SK-N-SH treated with all-trans-retinoic acid at 6 μM for 48 hours (cell line): ENCODE measurements around the gene STEAP2.
"Not testable (repeated sequence)": the region's sequence is repeated elsewhere in the genome, so short reads cannot be mapped to it uniquely, and the experiment has no call there.

Experiments
- ATAC-seq: fragments of 200-7000 bp; cut with Tn5 transposase; 3 replicates; pipeline ENCODE4 v1.9.1; 2020; ENCODE audit warnings: mild to moderate bottlenecking, moderate library complexity
- ARNTL ChIP-seq: fragments of 450-650 bp; formaldehyde crosslinking; IDR thresholded peaks from 2 replicates; pipeline ENCODE4 v1.5.0; 2020; ENCODE audit warnings: low read depth, mild to moderate bottlenecking, moderate library complexity, borderline replicate concordance
- BACH2 ChIP-seq: fragments of 250-450 bp; sonication (Bioruptor Pico); IDR thresholded peaks from 2 replicates; pipeline ENCODE4 v1.9.0; 2021; ENCODE audit warnings: mild to moderate bottlenecking, borderline replicate concordance
- CSDC2 ChIP-seq: fragments of 250-450 bp; sonication (Bioruptor Pico); IDR thresholded peaks from 2 replicates; pipeline ENCODE4 v1.5.0; 2020; ENCODE audit warnings: mild to moderate bottlenecking, moderate library complexity
- ESRRG ChIP-seq: fragments of 250-450 bp; sonication (Bioruptor Pico); IDR thresholded peaks from 2 replicates; pipeline ENCODE4 v1.6.1; 2021; ENCODE audit warnings: mild to moderate bottlenecking
- GLIS3 ChIP-seq: fragments of 250-450 bp; sonication (Bioruptor Pico); IDR thresholded peaks from 2 replicates; pipeline ENCODE4 v1.5.0; 2020; ENCODE audit warnings: mild to moderate bottlenecking, moderate library complexity
- ISL1 ChIP-seq: fragments of 250-450 bp; sonication (Bioruptor Pico); IDR thresholded peaks from 2 replicates; pipeline ENCODE4 v2.1.2; 2022; ENCODE audit warnings: mild to moderate bottlenecking, moderate library complexity
- OSR1 ChIP-seq: fragments of 250-450 bp; sonication (Bioruptor Pico); IDR thresholded peaks from 2 replicates; pipeline ENCODE4 v1.8.0; 2022; ENCODE audit warnings: moderate library complexity, mild to moderate bottlenecking, inconsistent platforms
- RARB ChIP-seq: fragments of 250-450 bp; sonication (Bioruptor Pico); IDR thresholded peaks from 2 replicates; pipeline ENCODE4 v1.8.0; 2021; ENCODE audit warnings: mild to moderate bottlenecking, moderate library complexity
- SNAI2 ChIP-seq: fragments of 250-450 bp; sonication (Bioruptor Pico); IDR thresholded peaks from 2 replicates; pipeline ENCODE4 v1.5.0; 2020; ENCODE audit warnings: mild to moderate bottlenecking, moderate library complexity
- TOX ChIP-seq: fragments of 250-450 bp; sonication (Bioruptor Pico); IDR thresholded peaks from 2 replicates; pipeline ENCODE4 v1.8.0; 2021; ENCODE audit warnings: mild to moderate bottlenecking, moderate library complexity, borderline replicate concordance
- ZC3H10 ChIP-seq: fragments of 250-450 bp; sonication (Bioruptor Pico); IDR thresholded peaks from 2 replicates; pipeline ENCODE4 v1.5.1; 2021; ENCODE audit warnings: mild to moderate bottlenecking, moderate library complexity
- ZFP3 ChIP-seq: fragments of 250-450 bp; sonication (Bioruptor Pico); IDR thresholded peaks from 2 replicates; pipeline ENCODE4 v1.5.0; 2020; ENCODE audit warnings: mild to moderate bottlenecking, moderate library complexity
- ZFP30 ChIP-seq: fragments of 450-650 bp; formaldehyde crosslinking; IDR thresholded peaks from 2 replicates; pipeline ENCODE4 v1.5.0; 2022; ENCODE audit warnings: mild to moderate bottlenecking, moderate library complexity
- ZNF565 ChIP-seq: fragments of 450-650 bp; formaldehyde crosslinking; conservative IDR thresholded peaks from 2 replicates; pipeline ENCODE4 v1.5.0; 2020; ENCODE audit warnings: low read depth, mild to moderate bottlenecking, moderate library complexity
- ZNF8 ChIP-seq: fragments of 450-650 bp; formaldehyde crosslinking; IDR thresholded peaks from 2 replicates; pipeline ENCODE4 v1.5.0; 2020; ENCODE audit warnings: mild to moderate bottlenecking, moderate library complexity
- TF ChIP-seq, protein P1 (sequence below): fragments of 250-450 bp; sonication (Bioruptor Pico); IDR thresholded peaks from 2 replicates; pipeline ENCODE4 v1.8.0; 2021; ENCODE audit warnings: low read depth, mild to moderate bottlenecking, moderate library complexity, borderline replicate concordance
- TF ChIP-seq, protein P2 (sequence below): fragments of 250-450 bp; sonication (Bioruptor Pico); IDR thresholded peaks from 2 replicates; pipeline ENCODE4 v1.8.0; 2020; ENCODE audit warnings: mild to moderate bottlenecking, moderate library complexity, borderline replicate concordance
- TF ChIP-seq, protein P3 (sequence below): fragments of 250-450 bp; sonication (Bioruptor Pico); IDR thresholded peaks from 2 replicates; pipeline ENCODE4 v1.5.1; 2020; ENCODE audit warnings: low read depth, mild to moderate bottlenecking, moderate library complexity

STEAP2 gene

GRCh38 chr7:90250601-90251303, 39.2 kb downstream of the STEAP2 start:
- no peak for TF ChIP-seq BACH2 (CRISPR knock-in tag)
- TF ChIP-seq, protein P1, sequence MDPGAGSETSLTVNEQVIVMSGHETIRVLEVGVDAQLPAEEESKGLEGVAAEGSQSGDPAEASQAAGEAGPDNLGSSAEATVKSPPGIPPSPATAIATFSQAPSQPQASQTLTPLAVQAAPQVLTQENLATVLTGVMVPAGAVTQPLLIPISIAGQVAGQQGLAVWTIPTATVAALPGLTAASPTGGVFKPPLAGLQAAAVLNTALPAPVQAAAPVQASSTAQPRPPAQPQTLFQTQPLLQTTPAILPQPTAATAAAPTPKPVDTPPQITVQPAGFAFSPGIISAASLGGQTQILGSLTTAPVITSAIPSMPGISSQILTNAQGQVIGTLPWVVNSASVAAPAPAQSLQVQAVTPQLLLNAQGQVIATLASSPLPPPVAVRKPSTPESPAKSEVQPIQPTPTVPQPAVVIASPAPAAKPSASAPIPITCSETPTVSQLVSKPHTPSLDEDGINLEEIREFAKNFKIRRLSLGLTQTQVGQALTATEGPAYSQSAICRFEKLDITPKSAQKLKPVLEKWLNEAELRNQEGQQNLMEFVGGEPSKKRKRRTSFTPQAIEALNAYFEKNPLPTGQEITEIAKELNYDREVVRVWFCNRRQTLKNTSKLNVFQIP (CRISPR knock-in tag): no peak
- TF ChIP-seq, protein P2, sequence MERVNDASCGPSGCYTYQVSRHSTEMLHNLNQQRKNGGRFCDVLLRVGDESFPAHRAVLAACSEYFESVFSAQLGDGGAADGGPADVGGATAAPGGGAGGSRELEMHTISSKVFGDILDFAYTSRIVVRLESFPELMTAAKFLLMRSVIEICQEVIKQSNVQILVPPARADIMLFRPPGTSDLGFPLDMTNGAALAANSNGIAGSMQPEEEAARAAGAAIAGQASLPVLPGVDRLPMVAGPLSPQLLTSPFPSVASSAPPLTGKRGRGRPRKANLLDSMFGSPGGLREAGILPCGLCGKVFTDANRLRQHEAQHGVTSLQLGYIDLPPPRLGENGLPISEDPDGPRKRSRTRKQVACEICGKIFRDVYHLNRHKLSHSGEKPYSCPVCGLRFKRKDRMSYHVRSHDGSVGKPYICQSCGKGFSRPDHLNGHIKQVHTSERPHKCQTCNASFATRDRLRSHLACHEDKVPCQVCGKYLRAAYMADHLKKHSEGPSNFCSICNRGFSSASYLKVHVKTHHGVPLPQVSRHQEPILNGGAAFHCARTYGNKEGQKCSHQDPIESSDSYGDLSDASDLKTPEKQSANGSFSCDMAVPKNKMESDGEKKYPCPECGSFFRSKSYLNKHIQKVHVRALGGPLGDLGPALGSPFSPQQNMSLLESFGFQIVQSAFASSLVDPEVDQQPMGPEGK (CRISPR knock-in tag): no peak
- TF ChIP-seq, all 23 proteins: peak for 0
- ATAC-seq: peak; percentile 27; the same call in 2 of the 3 replicates

DNA sequence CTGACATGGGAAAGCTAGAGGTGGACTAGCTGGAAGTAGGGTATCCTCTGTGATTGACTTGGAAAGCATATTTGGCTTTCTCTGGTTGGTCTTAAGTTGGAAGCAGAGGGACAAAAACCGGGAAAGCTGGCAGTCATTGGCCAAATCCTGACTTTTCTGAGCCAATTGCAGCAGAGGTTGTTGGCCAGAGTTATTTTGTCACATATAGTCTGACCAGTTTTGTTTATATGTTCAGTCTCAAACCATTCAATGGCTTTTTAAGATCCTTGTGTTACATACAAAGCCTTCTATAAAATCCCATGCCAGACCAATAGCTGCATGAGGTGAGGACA, 39.7 kb downstream of the STEAP2 start:
- TF ChIP-seq ESRRG (CRISPR knock-in tag): no peak
- TF ChIP-seq, protein P2 (CRISPR knock-in tag): no peak
- TF ChIP-seq, all 23 proteins: peak for 0

GRCh38 chr7:90256011-90256410, 44.5 kb downstream of the STEAP2 start:
- not testable (repeated sequence) for ATAC-seq

More for the DNA sequence above, 39.7 kb downstream of the STEAP2 start:
- no peak for ATAC-seq

- no peak for ATAC-seq
- no peak for TF ChIP-seq ZNF8 (CRISPR knock-in tag)
- TF ChIP-seq SNAI2 (CRISPR knock-in tag): no peak
- no peak for TF ChIP-seq CSDC2 (CRISPR knock-in tag)
- no peak for TF ChIP-seq BACH2 (CRISPR knock-in tag)
Measured at GRCh38 chr7:90256778-90257177, 45.2 kb downstream of the STEAP2 start.

DNA sequence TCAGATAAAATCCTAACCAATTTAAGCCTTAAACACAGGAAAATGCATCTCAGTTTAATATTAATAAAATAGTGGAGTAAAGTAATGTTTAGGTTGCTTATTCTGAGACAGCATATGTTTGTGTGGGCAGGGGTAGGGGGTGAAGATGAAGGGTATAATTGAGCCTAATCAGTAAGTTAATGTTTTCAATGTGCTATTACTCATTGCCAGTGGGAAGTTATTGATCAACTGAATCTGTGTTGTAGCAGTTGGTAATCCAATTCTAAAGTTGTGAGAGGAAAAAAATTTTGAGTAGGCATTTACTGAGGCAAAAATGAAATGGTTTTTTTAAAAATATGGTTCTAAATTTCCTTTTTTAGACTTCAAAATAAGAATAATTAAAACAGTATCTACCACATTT, 49.9 kb downstream of the STEAP2 start:
- no peak for ATAC-seq
- no peak for TF ChIP-seq TOX
- TF ChIP-seq, protein P3, sequence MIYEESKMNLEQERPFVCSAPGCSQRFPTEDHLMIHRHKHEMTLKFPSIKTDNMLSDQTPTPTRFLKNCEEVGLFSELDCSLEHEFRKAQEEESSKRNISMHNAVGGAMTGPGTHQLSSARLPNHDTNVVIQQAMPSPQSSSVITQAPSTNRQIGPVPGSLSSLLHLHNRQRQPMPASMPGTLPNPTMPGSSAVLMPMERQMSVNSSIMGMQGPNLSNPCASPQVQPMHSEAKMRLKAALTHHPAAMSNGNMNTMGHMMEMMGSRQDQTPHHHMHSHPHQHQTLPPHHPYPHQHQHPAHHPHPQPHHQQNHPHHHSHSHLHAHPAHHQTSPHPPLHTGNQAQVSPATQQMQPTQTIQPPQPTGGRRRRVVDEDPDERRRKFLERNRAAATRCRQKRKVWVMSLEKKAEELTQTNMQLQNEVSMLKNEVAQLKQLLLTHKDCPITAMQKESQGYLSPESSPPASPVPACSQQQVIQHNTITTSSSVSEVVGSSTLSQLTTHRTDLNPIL (CRISPR knock-in tag): no peak
- TF ChIP-seq ZNF565 (CRISPR knock-in tag): no peak
- no peak for TF ChIP-seq BACH2 (CRISPR knock-in tag)
- no peak for TF ChIP-seq GLIS3
- no peak for TF ChIP-seq ZNF8 (CRISPR knock-in tag)
- TF ChIP-seq CSDC2 (CRISPR knock-in tag): no peak
- TF ChIP-seq, protein P1 (CRISPR knock-in tag): no peak
- TF ChIP-seq ZFP3: no peak
- no peak for TF ChIP-seq ARNTL (CRISPR knock-in tag)
- no peak for TF ChIP-seq RARB (CRISPR knock-in tag)
- no peak for TF ChIP-seq ESRRG (CRISPR knock-in tag)

DNA sequence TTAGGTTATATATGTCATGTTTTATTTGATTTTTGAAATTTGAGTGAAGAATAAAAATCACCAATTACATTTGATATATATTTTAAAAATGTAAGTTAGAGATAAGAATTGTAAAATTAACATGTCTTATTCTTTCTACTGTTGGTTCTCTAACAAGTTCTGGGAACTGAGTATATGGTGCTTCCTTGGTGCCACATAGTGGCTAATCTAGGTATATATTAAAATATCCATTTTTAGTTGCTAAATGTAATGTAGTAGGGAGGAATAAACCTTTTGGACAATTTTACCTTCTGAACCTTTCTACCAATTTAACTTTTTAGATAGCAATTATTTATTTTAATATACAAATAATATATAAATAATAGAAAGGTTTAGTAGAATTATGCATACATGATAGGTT, 50.9 kb downstream of the STEAP2 start:
- peak; percentile 94 for ATAC-seq
- TF ChIP-seq ZFP30 (no peak), ZNF8 (CRISPR knock-in tag) (no peak), CSDC2 (CRISPR knock-in tag) (no peak), OSR1 (no peak), GLIS3 (no peak), ARNTL (CRISPR knock-in tag) (no peak), BACH2 (CRISPR knock-in tag) (no peak), RARB (CRISPR knock-in tag) (no peak), ZFP3 (no peak), SNAI2 (CRISPR knock-in tag) (no peak), ZC3H10 (CRISPR knock-in tag) (no peak), ISL1 (CRISPR knock-in tag) (no peak), TOX (no peak)
- TF ChIP-seq, protein P3 (CRISPR knock-in tag): no peak
